ENCODE measurements around the gene RAB37.

The RAB37 gene

GRCh38 chr17:74784125-74784810, 47.2 kb downstream of the RAB37 start:
- FAIRE-seq, result no peak

GRCh38 chr17:74785096-74785980, 48.3 kb downstream of the RAB37 start:
- FAIRE-seq, result no peak

- no peak for FAIRE-seq
Observed at GRCh38 chr17:74785981-74786360, 48.9 kb downstream of the RAB37 start.

GRCh38 chr17:74786431-74787055, 49.5 kb downstream of the RAB37 start:
- FAIRE-seq, result no peak

GRCh38 chr17:74790161-74791058, 53.4 kb downstream of the RAB37 start:
- no peak for FAIRE-seq

GRCh38 chr17:74792586-74793105, 55.6 kb downstream of the RAB37 start:
- no peak for FAIRE-seq

GRCh38 chr17:74795327-74796020, 58.4 kb downstream of the RAB37 start:
- FAIRE-seq, result no peak

- no peak for FAIRE-seq
Observed at GRCh38 chr17:74796211-74796610, 59.2 kb downstream of the RAB37 start.

GRCh38 chr17:74796866-74797265, 59.8 kb downstream of the RAB37 start:
- FAIRE-seq, result no peak

All from A204.1 (cell line).